ENCODE data around the gene NKPD1. TPM values are rescaled to one million over a fixed set of nuclear protein-coding genes. Genes with fewer than 3 reads are reported as not detected.

NKPD1 gene
- total RNA-seq, 4 donors from 2014 or later = 1.2 TPM; not detected in 3

DNA sequence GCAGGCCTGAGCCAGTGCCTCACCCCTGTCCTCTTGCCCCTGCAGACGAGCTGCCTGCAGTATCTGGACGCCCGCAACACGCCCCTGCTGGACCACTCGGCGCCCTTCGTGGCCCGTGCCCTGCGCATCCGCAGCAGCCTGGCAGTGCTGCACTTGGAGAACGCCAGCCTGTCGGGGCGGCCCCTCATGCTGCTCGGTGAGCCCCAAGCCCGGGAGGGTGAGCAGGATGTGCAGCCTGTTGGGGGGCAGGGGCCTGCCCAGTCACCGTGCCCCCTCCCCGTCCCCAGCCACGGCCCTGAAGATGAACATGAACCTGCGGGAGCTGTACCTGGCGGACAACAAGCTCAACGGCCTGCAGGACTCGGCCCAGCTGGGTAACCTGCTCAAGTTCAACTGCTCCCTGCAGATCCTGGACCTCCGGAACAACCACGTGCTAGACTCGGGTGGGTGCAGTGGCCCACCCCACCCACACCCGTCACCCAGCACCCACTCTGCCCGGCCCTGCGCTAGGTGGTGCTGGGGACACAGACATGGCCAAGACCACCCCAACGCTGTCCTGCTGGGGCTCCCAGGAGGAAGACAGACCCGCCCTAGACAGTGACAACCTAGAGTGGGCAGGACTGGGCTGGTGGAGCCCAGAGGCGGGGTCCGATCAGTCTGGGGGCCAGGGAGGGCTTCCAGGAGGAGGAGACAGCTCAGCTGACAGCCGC is 18.6 kb downstream of the NKPD1 start:
- WGBS, 2 donors = 89% methylated on average over 23 to 32 of the region's 33 CpGs
- H3K9me3 ChIP-seq = no peaks in the 10 kb centered on the region
- peaks cover 0 to 9% (median 0%) of the 10 kb centered on the region in 4 donors for H3K4me1 ChIP-seq
- TF ChIP-seq, protein P1, sequence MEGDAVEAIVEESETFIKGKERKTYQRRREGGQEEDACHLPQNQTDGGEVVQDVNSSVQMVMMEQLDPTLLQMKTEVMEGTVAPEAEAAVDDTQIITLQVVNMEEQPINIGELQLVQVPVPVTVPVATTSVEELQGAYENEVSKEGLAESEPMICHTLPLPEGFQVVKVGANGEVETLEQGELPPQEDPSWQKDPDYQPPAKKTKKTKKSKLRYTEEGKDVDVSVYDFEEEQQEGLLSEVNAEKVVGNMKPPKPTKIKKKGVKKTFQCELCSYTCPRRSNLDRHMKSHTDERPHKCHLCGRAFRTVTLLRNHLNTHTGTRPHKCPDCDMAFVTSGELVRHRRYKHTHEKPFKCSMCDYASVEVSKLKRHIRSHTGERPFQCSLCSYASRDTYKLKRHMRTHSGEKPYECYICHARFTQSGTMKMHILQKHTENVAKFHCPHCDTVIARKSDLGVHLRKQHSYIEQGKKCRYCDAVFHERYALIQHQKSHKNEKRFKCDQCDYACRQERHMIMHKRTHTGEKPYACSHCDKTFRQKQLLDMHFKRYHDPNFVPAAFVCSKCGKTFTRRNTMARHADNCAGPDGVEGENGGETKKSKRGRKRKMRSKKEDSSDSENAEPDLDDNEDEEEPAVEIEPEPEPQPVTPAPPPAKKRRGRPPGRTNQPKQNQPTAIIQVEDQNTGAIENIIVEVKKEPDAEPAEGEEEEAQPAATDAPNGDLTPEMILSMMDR (IDR thresholded peaks at IDR 0.05) = no peak
- TF ChIP-seq EP300 (IDR thresholded peaks at IDR 0.05) (no peak), POLR2A (IDR thresholded peaks at IDR 0.05) (no peak)
- H3K4me3 ChIP-seq = no peak overlapping the region
- no peaks in the 10 kb centered on the region for H3K27me3 ChIP-seq
- no peak for DNase-seq (ENCODE audit: low spot score in 2 of 2)
- H3K27ac ChIP-seq = no peak overlapping the region
- H3K36me3 ChIP-seq = peaks cover 2 to 77% (median 21%) of the 10 kb centered on the region in 3 donors

DNA sequence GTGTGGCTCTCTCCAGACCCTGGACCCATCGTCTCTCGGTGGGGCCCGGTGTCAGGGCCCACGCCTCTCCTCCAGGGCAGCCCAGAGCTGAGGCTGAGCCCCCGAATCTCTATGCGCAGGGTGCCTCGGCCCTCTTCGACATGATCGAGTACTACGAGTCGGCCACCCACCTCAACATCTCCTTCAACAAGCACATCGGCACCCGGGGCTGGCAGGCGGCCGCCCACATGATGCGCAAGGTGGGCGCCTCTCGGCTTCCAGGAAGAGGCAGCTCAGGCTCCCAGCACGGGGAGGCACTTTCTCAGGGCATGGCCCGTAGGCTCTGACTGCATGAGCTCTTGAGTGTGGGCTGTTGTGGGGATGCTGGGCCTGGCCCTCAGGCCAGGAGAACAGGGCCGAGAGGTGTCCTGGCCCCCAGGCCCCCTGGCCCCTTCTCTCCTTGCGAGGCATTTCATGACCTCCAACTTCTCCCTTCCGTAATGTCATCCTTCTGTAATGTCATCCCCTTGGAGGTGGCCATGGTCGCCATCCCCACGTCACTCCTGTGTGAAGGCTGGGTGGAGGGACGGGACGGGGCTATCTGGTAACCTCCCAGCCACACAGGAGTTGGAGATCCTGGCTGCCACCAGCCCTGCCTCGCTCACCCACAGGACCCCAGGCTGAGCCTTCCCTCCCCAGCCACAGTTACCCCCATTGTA is 19.4 kb downstream of the NKPD1 start:
- H3K4me3 ChIP-seq = no peak overlapping the region

DNA sequence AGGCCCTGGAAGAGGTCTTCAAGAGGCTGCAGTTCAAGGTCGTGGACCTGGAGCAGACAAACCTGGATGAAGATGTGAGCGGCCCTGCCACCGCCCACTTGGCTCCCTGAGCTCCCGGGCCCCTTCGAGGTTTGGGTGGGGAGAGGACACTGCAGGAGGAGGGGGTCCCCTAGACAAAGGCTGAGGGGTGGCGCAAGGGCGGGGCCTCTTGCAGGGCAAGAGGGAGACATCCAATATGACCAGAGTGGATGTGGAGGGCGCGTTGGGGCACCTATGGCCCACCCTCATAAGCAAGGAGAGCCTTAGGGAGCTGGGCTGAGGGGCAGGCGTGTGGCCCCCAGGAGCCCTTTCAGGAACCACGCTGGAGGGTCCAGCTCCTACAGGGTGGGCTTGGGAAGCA is 20.2 kb downstream of the NKPD1 start:
- H3K27me3 ChIP-seq = no peaks in the 10 kb centered on the region
- 90 to 94% methylated on average over 10 to 11 of the region's 11 CpGs for WGBS, 2 donors
- H3K36me3 ChIP-seq = peaks cover 2 to 61% (median 21%) of the 10 kb centered on the region in 3 donors
- DNase-seq (ENCODE audit: low spot score in 2 of 2) = no peak
- peaks cover 0 to 23% (median 3%) of the 10 kb centered on the region in 4 donors for H3K4me1 ChIP-seq
- H3K27ac ChIP-seq = no peak overlapping the region
- no peak overlapping the region for H3K4me3 ChIP-seq
- TF ChIP-seq EP300 (IDR thresholded peaks at IDR 0.05) = no peak
- no peak for TF ChIP-seq POLR2A (IDR thresholded peaks at IDR 0.05)
- TF ChIP-seq, protein P1 (IDR thresholded peaks at IDR 0.05) = no peak
- no peaks in the 10 kb centered on the region for H3K9me3 ChIP-seq

More for the DNA sequence above, 19.4 kb downstream of the NKPD1 start:
- 93 to 94% methylated on average over 20 to 28 of the region's 28 CpGs for WGBS, 2 donors
- Histone ChIP-seq H3K27ac (no peak overlapping the region), H3K9me3 (no peaks in the 10 kb centered on the region), H3K36me3 (peaks cover 2 to 69% (median 21%) of the 10 kb centered on the region in 3 donors), H3K27me3 (no peaks in the 10 kb centered on the region), H3K4me1 (peaks cover 0 to 18% (median 3%) of the 10 kb centered on the region in 4 donors)
- no peak for TF ChIP-seq POLR2A (IDR thresholded peaks at IDR 0.05)
- TF ChIP-seq, protein P1 (IDR thresholded peaks at IDR 0.05) = no peak
- TF ChIP-seq EP300 (IDR thresholded peaks at IDR 0.05) = no peak
- DNase-seq (ENCODE audit: low spot score in 2 of 2) = no peak

DNA sequence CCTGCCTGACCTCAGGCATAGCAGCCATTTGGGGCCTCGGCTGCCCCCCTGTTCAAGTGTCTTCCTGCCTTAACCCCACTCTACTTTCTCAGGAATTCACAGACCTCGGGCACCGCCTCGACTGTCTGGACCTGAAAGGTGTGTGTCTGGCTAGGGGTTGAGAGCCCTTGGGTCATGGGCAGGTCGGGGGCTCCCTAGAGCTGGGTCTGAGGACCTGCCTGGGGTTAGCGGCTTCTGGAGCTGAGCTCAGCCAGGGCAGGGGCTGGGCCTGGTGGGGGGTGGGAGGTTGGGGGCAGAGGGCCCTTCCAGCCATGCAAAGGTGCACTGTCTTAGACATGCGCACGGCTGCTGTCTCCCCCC is 20.7 kb downstream of the NKPD1 start:
- Histone ChIP-seq H3K4me3 (no peak overlapping the region), H3K36me3 (peaks cover 0 to 57% (median 21%) of the 10 kb centered on the region in 3 donors), H3K4me1 (peaks cover 0 to 23% (median 3%) of the 10 kb centered on the region in 4 donors), H3K27me3 (no peaks in the 10 kb centered on the region), H3K27ac (no peak overlapping the region), H3K9me3 (no peaks in the 10 kb centered on the region)
- TF ChIP-seq POLR2A (IDR thresholded peaks at IDR 0.05) (no peak), EP300 (IDR thresholded peaks at IDR 0.05) (no peak)
- TF ChIP-seq, protein P1 (IDR thresholded peaks at IDR 0.05) = no peak
- no peak for DNase-seq (ENCODE audit: low spot score in 2 of 2)
- WGBS, 2 donors = 86 to 88% methylated on average over 7 to 8 of the region's 8 CpGs
